ENCODE data around the gene NBPF14.
"Not testable (repeated sequence)": the region's sequence is repeated elsewhere in the genome, so short reads cannot be mapped to it uniquely, and the experiment has no call there.

DNA sequence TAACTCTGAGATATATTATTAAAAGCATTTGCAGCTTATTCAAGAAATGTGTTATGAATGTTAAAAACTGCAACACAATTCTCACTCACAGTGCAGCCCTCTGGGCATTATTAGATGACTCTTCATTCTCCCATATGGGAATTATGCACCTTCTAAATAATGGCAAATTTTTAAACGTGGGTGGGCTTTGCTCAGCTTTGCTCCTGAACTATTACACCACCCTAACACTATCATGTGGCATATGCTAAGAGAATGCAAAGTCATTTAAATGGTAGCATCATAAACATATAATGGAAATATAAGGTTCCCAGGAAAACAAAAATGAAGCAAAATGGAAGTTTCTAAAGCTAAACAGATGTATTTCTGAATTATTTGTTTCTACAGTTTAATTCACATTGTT, 22.4 kb upstream of the NBPF14 start:
- not testable (repeated sequence) for TF ChIP-seq CTCF (conservative IDR thresholded peaks at IDR 0.05; ENCODE audit: low read depth in 2 of 2); REST (IDR thresholded peaks at IDR 0.05; ENCODE audit: unreplicated experiment); CREB1 (CRISPR knock-in tag; IDR thresholded peaks at IDR 0.05; ENCODE audit: low read depth); POLR2AphosphoS5 (IDR thresholded peaks at IDR 0.05; ENCODE audit: low read depth); EZH2 (IDR thresholded peaks at IDR 0.05; ENCODE audit: low read depth, unreplicated experiment)

Data from GM23338 (cell line).